SU-DHL-6 (cell line): Measurements from ENCODE around the gene ABLIM1.

Experiments used
- CTCF ChIP-seq: fragments of 200-600 bp; sonication (generic); IDR thresholded peaks from one replicate; pipeline ENCODE4 v1.5.1; 2017; ENCODE audit warnings: antibody characterized with exemption, mild to moderate bottlenecking, low read length, moderate library complexity; ENCODE audit not compliant: insufficient read depth, poor library complexity, severe bottlenecking
- EZH2phosphoT487 ChIP-seq: fragments of 200-600 bp; sonication (generic), shearing (Covaris generic); conservative IDR thresholded peaks from 2 replicates; pipeline ENCODE4 v1.6.1; 2018; ENCODE audit warnings: mild to moderate bottlenecking, antibody characterized with exemption, low read length, moderate library complexity, mixed read lengths

GRCh38 chr10:114388275-114388674, 269.8 kb downstream of the ABLIM1 start:
- TF ChIP-seq CTCF (no peak), EZH2phosphoT487 (no peak)
